ENCODE results near the gene ANKRD16.
A peak's percentile ranks its signal among the peaks of the same experiment; 100 is the strongest.
"Not testable (repeated sequence)": the region's sequence is repeated elsewhere in the genome, so short reads cannot be mapped to it uniquely, and the experiment has no call there.

Gene ANKRD16

DNA sequence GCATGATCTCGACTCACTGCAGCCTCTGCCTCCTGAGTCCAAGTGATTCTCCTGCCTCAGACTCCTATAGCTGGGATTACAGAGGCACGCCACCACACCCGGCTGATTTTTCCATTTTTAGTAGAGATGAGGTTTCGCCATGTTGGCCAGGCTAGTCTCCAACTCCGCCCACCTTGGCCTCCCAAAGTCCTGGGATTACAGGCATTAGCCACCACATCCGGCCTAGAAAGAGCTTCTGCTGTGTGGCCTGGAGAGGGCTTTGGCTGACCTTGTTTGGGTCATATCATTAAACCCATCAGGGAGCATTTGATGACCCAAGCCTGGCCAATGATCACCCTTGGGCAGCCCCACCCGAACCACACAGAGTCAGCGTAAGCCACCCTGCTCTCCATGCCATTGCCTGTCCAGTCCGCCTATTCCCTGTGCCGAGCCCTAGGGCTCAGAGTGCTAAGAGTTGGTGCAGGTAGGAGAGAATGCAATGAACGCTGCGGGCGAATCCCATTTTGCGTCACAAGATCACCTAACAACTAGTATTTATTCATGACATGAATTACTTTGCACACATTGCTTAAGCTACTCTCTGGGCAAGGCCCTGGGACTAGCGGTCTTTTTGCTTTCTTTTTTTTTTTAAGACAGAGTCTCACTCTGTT lies 54.1 kb downstream of the ANKRD16 start:
- no peak for DNase-seq (ENCODE audit: low read depth in 2 of 2)

DNA sequence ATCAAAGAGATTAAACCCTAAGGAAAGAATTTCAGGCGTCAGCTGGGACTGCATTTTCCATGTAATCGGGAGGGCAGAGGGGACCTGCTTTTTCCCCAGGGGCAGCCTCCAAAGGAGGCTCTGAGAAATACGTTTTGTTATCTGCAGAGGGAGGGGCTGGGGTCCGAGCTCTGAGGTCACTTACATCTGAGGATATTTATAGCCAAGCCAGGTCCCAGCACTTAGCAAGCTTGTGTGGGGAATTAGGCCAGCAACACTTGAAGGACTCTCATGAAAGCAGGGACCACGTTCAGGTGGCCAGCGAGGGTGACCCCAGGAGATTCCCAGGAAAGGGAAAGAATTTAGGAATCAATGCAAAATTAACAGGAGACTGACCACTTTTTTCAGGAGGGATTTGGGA lies 55.9 kb downstream of the ANKRD16 start:
- DNase-seq (ENCODE audit: low read depth in 2 of 2) = no peak

DNA sequence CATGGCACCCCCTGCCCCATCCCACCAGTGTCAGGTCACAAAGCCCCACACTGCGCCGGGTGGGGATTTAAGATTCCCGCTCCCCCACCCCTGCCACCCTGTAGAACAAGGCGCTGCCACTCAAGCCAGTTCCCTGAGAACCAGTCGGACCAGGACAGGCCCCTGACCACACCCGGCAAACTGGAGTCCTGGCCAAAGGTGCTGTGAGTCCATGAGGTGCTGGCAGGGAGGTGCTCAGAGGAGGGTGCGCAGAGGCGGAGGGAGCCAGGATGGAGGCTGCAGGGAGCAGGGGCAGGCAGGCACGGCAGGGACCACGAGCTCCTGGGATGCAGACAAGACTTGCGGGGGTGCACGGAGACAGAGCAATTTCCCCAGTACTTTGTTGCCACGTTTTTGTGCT lies 56.7 kb downstream of the ANKRD16 start:
- no peak for DNase-seq (ENCODE audit: low read depth in 2 of 2)

DNA sequence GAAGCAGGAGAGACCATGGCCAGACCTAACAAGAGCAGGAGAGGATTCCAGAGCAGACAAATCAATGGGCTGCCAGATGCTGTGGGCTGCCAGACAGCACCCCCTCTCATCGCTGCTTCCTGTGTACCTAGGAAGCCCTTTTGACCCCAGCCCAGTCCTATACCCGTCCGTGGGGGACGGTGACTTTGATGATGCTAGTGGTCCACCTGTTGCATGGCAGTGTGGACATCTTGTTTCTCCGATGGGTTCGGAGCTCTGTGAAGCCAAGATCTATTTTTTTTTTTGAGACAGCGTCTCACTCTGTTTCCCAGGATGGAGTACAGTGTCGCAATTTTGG lies 58.3 kb downstream of the ANKRD16 start:
- no peak for DNase-seq (ENCODE audit: low read depth in 2 of 2)

DNA sequence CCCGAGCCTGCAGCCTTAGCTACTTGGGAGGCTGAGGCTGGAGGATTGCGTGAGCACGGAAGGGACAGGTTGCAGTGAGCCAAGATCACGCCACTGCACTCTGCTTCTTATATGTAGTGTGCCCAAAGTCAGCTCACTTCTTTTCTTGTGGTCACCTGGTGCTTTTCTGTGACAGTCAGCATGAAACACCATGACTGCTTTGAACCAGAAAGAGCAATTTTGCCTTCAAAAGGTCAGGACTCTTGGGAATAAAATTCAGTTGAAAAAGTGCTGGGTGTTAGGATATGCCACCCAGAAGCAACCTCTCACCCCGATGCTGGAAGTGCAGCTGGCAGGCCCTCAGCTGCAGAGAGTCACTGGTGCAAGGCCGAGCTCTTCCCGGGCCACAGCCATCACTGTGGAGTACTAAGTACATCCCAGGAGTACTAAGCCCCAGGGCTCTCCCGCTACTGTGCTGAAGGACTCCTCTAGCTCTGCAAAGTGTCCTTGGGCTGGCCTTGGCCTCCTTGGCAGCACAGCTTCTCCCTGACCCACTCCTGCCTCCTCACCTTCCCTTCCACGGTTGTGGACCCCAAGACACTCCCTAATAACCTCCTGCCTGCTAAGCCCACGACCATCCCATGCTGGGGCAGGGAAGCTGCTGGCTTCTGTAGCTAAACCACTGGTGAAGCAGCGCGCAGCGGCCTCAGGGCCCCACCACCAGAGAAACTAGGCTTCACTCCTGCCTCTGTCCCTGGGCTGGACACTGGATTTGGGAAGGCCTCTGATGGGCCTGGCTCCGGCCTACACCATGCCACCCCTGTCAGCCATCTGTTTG lies 58.9 kb downstream of the ANKRD16 start:
- no peak for DNase-seq (ENCODE audit: low read depth in 2 of 2)

DNA sequence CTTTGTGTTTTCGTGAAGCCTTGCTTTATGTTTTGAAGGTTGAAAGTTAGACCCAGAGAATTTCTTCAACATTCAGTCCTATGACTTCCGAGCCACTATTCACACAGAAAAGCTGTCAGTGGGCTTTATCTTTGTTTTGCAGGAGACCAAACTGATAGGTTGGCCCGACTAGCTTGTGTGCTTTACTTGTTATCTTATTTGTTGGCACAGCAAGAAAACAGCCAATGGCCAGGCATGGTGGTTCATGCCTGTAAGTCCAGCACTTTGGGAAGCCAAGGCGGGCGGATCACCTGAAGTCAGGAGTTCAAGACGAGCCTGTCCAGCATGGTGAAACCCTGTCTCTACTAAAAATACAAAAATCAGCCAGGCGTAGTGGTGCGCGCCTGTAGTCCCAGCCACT lies 60.4 kb downstream of the ANKRD16 start:
- DNase-seq (ENCODE audit: low read depth in 2 of 2) = no peak

DNA sequence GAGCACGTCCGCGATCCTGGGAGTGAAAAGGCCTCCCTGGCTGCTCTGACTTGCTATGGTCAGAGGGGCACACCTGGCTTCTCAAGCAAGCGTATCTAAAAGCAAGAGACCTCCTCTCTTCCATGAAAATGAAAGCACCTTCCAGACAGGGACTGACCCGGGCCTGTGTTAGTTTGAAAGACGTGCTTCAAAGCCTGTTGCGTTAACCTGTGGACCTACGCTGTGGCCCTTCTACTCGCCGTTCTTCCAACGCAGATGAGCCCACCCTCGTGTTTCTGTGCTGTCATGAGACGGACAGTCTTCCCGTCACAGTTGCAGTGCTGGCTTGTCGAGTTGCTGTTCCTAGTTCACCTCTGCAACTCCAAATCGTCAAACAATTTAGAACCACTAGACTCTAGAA lies 61.0 kb downstream of the ANKRD16 start:
- DNase-seq (ENCODE audit: low read depth in 2 of 2) = no peak

DNA sequence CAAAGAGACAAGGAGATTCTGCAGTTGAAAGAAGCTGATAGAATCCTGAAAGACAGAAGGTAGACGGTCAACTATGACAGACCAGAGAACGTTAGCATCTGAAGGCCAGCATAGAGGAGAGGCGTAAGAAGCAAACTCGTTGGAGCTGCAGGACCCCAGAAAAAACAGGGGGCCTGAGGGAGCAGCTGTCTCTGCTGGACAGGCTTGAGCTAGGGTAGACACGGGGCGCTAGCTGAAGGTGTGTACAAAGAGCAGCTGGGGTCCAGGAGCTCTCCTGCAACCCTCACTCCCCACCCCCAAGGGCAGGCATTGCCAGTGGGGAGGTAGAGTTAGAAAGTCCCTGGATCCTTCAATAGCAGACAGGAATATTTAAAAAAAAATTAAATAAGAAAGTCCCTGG lies 61.9 kb downstream of the ANKRD16 start:
- DNase-seq (ENCODE audit: low read depth in 2 of 2) = no peak

DNA sequence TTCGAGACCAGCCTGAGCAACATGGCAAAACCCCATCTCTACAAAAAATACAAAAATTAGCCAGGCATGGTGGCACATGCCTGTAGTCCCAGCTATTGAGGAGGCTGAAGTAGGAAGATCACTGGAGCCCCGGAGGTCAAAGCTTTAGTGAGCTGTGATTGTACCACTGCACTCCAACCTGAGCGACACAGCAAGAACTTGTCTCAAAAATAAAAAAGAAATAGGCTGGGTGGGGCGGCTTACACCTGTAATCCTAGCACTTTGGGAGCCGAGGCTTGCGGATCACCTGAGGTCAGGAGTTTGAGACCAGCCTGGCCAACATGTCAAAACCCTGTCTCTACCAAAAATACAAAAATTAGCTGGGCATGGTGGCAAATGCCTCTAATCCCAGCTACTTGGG lies 63.2 kb downstream of the ANKRD16 start:
- DNase-seq (ENCODE audit: low read depth in 2 of 2) = not testable (repeated sequence)

DNA sequence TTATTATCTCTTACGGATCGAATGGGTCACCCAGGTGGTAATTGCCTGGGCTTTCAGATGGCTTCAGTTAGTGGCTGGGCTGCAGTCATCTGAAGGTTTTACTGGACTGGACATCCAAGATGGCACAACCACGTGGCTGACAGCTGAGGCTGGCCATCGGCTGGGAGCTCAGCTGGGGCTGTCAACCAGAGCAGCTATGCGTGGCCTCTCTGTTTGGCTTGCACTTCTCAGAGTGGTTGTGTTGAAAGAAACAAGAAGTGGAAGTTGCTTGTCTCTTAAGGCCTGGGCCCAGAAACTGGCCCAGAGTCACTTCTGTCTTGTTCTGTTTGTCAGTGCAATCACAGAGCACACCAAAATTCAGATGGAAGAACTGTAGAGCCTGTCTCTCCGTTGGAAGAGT lies 70.8 kb downstream of the ANKRD16 start:
- no peak for DNase-seq (ENCODE audit: low read depth in 2 of 2)

DNA sequence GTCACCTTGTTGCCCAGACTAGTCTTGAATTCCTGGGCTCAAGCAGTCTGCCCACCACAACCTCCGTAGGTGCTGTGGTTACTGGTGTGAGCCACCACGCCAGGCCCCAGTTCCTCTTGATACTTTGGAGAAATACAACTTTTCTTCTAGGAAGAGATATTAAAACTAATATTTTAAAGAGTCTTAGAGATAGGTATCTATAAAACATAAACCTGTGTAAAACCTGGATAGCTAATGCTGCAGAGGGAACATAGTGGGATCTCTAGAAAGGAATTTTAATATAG lies 71.7 kb downstream of the ANKRD16 start:
- no peak for DNase-seq (ENCODE audit: low read depth in 2 of 2)

DNA sequence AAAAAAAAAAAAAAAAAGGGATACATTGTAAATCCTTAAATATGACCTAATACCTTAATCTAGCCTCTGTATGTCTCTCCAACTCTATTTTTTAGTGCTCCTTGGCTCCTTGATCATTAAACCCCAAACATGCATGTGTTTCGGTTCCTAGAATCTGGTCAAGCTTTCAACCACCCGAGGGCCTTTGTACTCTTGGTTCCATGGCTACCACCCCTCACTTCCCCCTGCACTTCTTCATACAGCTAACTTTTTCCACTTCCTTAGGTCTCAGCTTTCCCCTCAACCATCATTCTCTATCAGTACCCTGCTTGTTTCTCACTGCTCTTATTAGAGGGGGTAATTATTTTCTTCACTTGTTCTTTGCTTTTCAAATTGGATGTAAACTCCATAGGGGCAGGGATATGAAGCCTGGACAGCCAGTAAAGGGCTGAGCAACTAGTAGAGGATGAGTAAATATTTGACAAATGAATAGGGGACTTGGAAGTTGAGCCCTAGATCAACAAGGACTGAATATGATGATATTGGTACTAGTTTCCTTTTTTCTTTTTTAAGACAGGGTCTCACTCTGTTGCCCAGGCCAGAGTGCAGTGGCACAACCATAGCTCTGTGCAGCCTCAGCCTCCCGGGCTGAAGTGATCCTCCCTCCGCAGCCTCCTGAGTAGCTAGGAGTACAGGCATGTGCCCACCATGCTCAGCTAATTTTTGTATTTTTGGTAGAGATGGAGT lies 72.2 kb downstream of the ANKRD16 start:
- no peak for DNase-seq (ENCODE audit: low read depth in 2 of 2)

DNA sequence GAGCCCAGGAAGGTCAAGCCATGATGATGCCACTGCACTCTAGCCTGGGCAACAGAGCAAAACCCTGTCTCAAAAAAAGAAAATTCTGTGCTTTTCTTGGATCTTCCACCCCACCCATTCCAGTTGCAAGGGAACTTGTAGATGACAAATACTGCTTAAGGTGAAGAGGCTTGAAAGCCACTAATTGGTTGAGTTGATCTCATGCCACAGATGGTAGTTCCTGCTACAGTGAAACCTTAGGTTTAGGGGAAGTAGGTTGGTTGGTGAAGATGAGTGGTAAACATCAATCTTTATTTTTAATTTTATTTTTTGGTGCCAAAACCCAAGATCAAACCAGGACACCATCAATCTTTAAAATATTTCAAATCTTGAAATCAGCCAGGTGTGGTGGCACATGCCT lies 73.5 kb downstream of the ANKRD16 start:
- DNase-seq (ENCODE audit: low read depth in 2 of 2) = no peak

DNA sequence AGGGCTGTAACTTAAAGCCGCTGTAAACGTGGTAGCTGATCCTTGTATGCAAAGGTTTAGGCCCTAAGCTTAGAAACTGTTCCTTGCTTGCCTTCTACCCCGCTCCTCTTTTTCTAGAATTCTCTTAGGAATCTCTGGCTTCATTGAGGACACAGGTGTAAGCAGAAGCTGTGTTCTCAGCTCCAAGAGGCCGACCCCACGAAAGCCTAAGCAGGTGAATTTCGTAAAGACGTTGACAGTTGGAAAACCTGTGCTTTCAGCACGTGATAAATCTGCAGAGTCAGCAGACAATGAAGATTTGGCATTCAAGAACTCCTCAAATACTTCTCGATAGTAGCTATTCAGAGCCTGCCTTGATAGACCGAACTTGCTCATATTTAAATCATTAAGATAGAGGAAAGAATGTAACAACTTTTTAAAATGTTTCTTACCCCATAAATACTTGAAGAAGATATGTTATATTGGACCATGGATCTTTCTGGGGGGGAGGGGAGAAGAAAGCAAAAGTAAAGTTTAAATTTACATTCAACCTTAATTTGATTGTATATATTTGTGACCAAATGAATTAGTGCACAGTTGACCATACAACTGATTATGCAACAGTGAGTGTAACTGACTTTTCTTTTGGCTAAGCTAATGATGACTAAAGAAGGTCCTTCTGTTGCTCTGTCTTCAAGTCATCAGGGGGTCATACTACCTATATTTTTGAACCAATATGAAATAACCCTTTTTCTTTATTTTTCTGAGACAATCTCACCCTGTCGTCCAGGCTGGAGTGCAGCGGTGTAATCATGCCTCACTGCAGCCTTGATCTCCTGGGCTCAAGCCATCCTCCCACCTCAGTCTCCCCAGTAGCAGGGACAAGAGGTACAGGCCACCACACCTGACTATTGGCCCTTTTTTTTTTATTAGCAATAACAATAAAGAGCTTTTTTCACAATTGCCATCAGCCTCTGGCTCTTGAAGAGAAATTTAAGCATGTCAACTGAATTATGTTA lies 75.3 kb downstream of the ANKRD16 start:
- no peak for DNase-seq (ENCODE audit: low read depth in 2 of 2)

DNA sequence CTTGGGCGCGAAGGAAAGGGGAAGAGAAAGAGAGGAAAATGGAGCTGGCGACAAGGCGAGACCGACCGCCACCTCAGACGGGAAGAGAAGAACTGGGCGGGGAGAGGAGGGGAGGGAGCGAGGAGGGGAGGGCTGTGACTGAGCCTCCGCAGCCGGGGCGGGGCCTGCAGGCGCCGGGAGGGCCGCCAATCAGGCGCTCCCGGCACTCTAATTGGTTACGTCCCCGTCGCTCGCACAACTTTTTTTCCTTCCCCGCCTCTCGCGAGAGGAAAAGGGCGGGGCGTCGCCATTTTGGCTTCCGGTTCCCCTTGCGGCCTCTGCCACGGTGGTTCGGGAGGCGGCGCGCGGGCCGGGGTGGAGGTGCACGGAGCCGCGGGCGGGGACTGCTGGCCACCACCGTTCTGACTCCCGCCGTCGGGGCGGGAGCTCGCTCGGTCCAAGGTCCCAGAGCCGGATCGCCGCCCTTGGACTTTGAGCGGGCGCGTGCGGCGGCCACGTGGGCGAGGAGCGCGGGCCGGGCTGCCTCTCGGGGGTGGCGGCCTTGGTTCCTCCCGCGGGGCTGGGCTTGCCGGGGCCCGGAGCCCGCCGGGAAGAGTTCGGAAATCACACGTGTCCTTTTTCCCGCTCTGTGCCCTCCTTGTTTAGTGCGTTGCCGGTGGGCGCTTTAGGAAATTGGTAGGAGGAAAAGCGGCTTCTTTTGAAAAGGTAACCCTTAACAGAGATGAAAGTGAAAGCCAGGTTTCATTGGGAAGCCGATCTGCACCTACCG lies 76.2 kb downstream of the ANKRD16 start, which contains the start of gene GDI2:
GDI2 (minus strand) TSS at position 94 of the 769 bp plus-strand sequence. CDS start 176 bp downstream, outside the sequence.
- DNase-seq (ENCODE audit: low read depth in 2 of 2) = peak; percentile 96 to 97

DNA sequence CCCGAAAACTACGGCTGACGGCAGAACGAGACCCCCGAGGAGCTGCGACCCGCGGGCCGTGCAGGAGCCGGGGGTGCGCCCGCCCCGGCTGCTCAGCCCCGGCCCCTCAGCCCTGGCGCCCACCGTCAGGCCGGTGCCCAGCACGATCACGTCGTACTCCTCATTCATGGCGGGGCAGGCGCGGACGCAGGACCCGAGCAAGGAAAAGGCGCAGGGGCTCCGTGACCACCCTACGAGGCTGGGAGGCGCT lies 76.7 kb downstream of the ANKRD16 start:
- DNase-seq (ENCODE audit: low read depth in 2 of 2) = no peak

DNA sequence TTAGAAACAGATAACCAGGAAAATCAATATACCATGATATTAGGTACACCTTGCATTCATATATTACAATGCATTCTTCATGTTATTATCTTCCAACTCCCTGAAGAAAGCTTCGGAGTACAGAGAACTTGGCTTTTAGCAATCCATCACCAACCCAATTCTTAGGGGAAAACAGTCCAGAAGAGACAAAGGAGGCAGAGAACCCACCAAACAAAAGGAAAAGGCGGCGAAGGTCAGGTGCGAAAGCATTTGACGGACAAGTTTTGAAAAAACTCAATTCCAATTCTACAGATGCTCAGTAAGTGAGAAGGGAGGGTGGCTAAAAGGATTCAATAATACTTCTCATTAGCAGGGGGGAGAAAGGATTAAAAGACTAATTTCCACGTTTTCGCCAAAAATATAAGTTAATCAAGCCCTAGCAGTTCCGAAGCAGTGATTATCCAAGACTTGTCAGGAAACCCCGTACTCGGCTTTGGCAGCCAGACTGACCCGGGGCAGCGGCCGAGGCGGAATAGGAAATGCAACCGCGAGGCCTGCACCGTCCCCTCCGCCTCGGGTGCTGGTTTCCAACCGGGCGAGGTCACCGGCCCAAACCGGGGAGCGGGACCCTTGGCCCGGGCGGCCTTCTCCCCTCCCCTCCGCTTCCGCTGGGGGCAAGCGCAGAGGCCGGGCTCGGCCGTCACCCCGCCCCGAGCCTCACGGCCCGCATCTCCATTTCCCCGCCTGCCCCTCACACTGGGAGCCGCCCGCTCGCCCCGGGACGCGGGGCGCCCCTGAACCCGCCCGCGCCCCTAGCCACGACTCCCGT lies 77.2 kb downstream of the ANKRD16 start:
- DNase-seq (ENCODE audit: low read depth in 2 of 2) = no peak

All from fibroblast of skin of left quadriceps (primary cell).